Aorta (tissue), 5 donors: ENCODE data around the gene FOXRED2. TPM values are rescaled to one million over a fixed set of nuclear protein-coding genes. Genes with fewer than 3 reads are reported as not detected.
A peak's percentile ranks its signal among the peaks of the same experiment; 100 is the strongest.
"Not testable (repeated sequence)": the region's sequence is repeated elsewhere in the genome, so short reads cannot be mapped to it uniquely, and the experiment has no call there.

ENCODE experiments used
- ATAC-seq: fragments of 200-7000 bp; cut with Tn5 transposase; one replicate; pipeline ENCODE4 v1.9.1; 2022; ENCODE audit warnings: moderate library complexity; ENCODE audit not compliant: low FRiP score
- DNase-seq, 2 donors: peaks; one replicate each; pipeline ENCODE4 v3.0.0-alpha.2; 2020
- H3K27ac ChIP-seq, 2 donors: one replicate each; pipeline ENCODE4 v1.5.1; 2013; ENCODE audit warnings: low read length in 2 of 2, mild to moderate bottlenecking in 2 of 2, moderate library complexity in 2 of 2, control low read depth in 1 of 2, inconsistent platforms in 1 of 2, low read depth in 1 of 2
- H3K27me3 ChIP-seq, 2 donors: one replicate each; pipeline ENCODE4 v1.6.1; 2013; ENCODE audit warnings: control low read depth in 1 of 2, low read length in 1 of 2, mild to moderate bottlenecking in 1 of 2, moderate library complexity in 1 of 2; ENCODE audit not compliant: insufficient read depth in 2 of 2, control insufficient read depth in 1 of 2
- H3K36me3 ChIP-seq, 2 donors: one replicate each; pipeline ENCODE4 v1.6.1; 2013; ENCODE audit warnings: control low read depth in 1 of 2, low read length in 1 of 2, mild to moderate bottlenecking in 1 of 2; ENCODE audit not compliant: insufficient read depth in 2 of 2, control insufficient read depth in 1 of 2
- H3K4me1 ChIP-seq, 2 donors: one replicate each; pipeline ENCODE4 v1.6.1; 2013; ENCODE audit warnings: low read length in 2 of 2, control low read depth in 1 of 2, mild to moderate bottlenecking in 1 of 2, moderate library complexity in 1 of 2; ENCODE audit not compliant: insufficient read depth in 2 of 2, control insufficient read depth in 1 of 2
- H3K4me3 ChIP-seq, 2 donors: one replicate each; pipeline ENCODE4 v1.5.1; 2013; ENCODE audit warnings: low read length in 2 of 2, control low read depth in 1 of 2, mild to moderate bottlenecking in 1 of 2
- H3K9me3 ChIP-seq: one replicate; pipeline ENCODE4 v1.6.1; 2013; ENCODE audit warnings: mild to moderate bottlenecking, low read length; ENCODE audit not compliant: control insufficient read depth
- WGBS, 2 donors: extraction: QIAGEN DNeasy Blood & Tissue Kit; methylation state at CpG; one replicate each; pipeline ENCODE4 v1.1.7; 2013; 5-methylcytosine and 5-hydroxymethylcytosine counted together
- intact Hi-C, 2 donors: fragments of 100-400 bp; cut with DNase I; formaldehyde crosslinking; loops; one replicate each; pipeline versions ENCODE4 v1.14.2 to v1.15.0; 2022
- polyA plus RNA-seq, 2 donors: library from polyadenylated mRNA; stranded (reverse); fragments of 200-250 nt; gene quantifications; one replicate each; pipeline ENCODE4 v1.2.3, GENCODE V29; 2013
- total RNA-seq, 2 donors: library from RNA; stranded (reverse); fragmentation: NEBNext Ultra II Directional; extraction: Animal tissue kit (Norgen Biotek cat#: 25700); gene quantifications; one replicate each; pipeline ENCODE4 v1.2.1, GENCODE V29; 2021
- donor health status: healthy with polysubstance abuse.
- donor health status: Bipolar disorder and iron deficiency.
- donor health status: DM: no; HTN: no; CAD: no.
- donor health status: DM: no; HTN: no; CAD: no.
- donor health status: DM: yes; HTN: yes; CAD: no.

The FOXRED2 gene
- total and polyA plus RNA-seq, 4 donors: 1.6 to 11.1 (median 3.5) TPM

DNA sequence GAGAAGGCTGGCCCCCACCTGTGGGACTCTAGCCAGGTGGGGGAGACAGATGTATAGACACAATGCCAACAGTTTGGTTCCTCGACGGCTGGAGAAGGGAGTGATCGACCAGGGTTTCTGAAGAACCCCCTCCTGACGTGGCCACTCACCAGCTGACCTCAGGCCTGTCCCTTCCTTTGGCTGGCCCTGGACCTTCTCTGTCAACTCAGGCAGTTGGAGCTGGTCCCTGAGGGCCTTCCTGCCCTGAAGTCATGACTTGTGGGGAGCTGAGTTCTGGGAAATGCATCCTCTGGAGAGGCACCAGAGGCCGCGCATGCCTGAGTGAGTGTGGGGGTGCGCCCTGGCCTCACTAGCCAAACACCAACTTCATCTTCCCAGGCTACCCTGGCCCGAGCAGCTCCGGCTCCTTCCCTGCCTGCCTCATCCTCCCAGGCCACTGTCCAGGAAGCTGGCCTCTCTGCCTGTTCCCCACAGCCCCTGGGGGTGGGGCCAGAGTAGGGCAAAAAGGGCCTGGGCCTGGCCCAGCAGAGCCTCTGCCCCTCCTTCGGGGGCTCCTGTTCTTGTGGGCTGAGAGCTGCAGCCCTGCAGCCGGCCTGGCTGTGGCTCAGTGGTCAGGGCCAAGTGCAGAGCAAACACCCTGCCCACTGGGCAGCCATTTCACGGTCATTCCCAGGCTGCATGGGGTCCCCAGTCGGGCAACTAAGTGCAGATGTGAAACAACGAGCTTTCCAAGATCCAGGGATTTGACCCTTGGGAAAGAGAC is 49.0 kb downstream of the FOXRED2 start:
- no peaks in the 10 kb centered on the region for H3K9me3 ChIP-seq
- no peaks in the 10 kb centered on the region for H3K36me3 ChIP-seq
- 7 to 14% methylated on average over 13 to 14 of the region's 14 CpGs for WGBS, 2 donors
- peak overlapping the region; percentile 19 to 25 for H3K27ac ChIP-seq
- H3K27me3 ChIP-seq: no peaks in the 10 kb centered on the region
- H3K4me1 ChIP-seq: no peaks in the 10 kb centered on the region
- DNase-seq: peak; percentile 81 to 88
- intact Hi-C loops: no loop called here
- ATAC-seq: peak; percentile 42
- H3K4me3 ChIP-seq: no peak overlapping the region

DNA sequence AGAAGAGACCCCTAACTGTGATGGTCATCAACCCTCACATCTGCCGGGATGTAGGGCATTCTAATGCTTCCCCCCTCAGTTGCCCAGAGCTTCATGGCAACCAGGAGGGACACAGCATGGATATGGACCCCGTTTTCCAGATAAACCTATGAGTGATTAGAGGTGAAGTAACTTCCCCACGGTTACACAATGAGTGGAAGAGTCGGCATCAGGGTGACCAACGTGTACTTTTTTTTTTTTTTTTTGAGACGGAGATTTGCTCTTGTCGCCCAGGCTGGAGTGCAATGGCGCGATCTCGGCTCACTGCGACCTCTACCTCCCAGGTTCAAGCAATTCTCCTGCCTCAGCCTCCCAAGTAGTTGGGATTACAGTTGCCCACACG is 50.4 kb downstream of the FOXRED2 start:
- DNase-seq: no peak
- Histone ChIP-seq H3K9me3 (no peaks in the 10 kb centered on the region), H3K27ac (peak overlapping the region in 1 of 2 donors; percentile 96), H3K4me3 (no peak overlapping the region), H3K27me3 (no peaks in the 10 kb centered on the region), H3K4me1 (no peaks in the 10 kb centered on the region), H3K36me3 (no peaks in the 10 kb centered on the region)
- intact Hi-C loops: no loop called here
- no peak for ATAC-seq
- WGBS, 2 donors: 88% methylated on average over 10 to 12 of the region's 12 CpGs

DNA sequence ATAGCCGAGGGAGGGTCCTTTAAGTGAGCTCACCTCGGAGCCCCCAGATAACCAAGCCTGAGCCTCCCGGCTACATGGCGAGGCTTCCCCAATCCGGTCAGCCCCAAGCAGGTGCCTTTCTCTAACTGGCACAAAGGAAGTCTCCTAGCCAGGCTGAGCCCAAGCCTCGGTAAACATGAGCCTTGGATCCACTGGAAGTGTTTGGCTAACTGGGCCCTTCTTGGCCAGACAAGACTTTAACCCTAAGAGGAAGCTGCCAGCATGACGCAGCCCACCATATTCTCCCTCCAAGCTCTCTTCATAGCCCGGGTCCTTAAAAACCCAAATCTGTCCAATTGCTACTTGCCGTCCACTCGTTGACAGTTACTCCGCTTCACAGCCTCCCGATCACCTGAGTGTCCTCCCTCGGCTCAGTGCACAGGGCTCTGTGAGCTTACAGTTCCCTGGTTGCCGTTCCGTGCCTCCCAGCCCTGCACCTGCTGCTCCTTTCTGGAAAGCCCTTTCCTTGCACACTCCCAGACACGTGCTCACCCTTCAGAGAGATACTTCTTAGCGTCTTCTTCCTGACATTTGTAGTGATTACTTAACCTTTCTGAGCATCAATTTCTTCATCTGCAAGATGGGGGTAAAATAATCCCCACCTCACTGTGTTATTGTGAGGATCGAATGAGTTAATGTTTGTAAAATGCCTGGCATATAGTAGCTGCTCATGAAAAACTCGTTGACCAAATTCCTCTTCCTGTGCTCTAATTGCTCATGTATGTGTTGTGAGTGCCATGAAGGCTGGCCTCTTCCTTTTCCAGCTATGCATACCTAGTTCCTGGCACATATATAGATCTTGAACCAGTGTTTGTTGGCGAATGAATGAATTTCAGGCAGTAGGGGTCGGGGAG is 51.0 kb downstream of the FOXRED2 start:
- no peak for DNase-seq

DNA sequence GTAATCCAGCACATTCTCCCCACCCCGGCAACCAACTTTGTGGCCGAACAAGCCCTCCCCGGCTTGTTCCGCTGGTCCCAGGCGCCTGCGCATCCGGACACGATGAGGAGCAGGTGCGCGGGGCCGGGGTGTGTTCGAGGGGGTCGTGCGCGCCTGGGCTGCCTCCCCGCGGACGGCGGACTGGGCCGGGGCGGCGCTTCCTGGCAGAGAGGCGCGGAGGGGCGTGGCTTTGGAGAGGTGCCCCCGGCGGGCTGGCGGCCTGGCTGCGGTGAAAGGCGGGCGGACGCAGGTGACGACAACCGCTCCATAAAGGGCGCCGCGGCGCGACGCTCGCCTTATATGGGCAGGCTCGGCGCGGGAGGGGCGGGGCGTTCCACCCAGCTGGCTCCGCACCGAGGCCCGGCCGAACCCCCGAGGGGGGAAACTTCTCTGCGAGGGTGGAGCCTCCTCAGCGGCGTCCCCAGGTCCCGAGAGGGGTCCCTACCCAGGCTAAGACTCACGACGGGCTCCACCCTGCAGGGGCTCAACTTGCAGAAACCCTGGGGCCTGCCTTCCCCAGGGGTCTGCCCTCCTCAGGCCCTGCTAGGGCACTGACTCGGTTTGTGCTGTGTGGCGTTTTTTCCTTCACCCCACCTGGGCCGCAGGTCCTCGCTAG is 51.8 kb downstream of the FOXRED2 start:
- Histone ChIP-seq H3K27me3 (no peaks in the 10 kb centered on the region), H3K4me1 (no peaks in the 10 kb centered on the region), H3K4me3 (peak overlapping the region; percentile 12 to 35), H3K9me3 (no peaks in the 10 kb centered on the region), H3K36me3 (no peaks in the 10 kb centered on the region), H3K27ac (peak overlapping the region; percentile 78 to 96)
- ATAC-seq (peak; percentile 92), DNase-seq (peak; percentile 96 to 98)
- intact Hi-C loops: loop anchor here in 1 of 2 donors (2.0 kb wide), 1 partner anchor 68 kb away; the partner anchor contains the start of gene MYH9
- WGBS, 2 donors: 0 to 1% methylated on average over 59 to 61 of the region's 61 CpGs

More for the DNA sequence above, 51.0 kb downstream of the FOXRED2 start:
- no peaks in the 10 kb centered on the region for H3K9me3 ChIP-seq
- peak; percentile 10 for ATAC-seq
- peak overlapping the region; percentile 64 to 96 for H3K27ac ChIP-seq
- intact Hi-C loops: loop anchor here in 1 of 2 donors (2.0 kb wide), 1 partner anchor 69 kb away; the partner anchor contains the start of gene MYH9
- no peaks in the 10 kb centered on the region for H3K27me3 ChIP-seq
- WGBS, 2 donors: 30 to 31% methylated on average over 21 of the region's 21 CpGs
- H3K4me3 ChIP-seq: no peak overlapping the region
- no peaks in the 10 kb centered on the region for H3K36me3 ChIP-seq
- no peaks in the 10 kb centered on the region for H3K4me1 ChIP-seq

DNA sequence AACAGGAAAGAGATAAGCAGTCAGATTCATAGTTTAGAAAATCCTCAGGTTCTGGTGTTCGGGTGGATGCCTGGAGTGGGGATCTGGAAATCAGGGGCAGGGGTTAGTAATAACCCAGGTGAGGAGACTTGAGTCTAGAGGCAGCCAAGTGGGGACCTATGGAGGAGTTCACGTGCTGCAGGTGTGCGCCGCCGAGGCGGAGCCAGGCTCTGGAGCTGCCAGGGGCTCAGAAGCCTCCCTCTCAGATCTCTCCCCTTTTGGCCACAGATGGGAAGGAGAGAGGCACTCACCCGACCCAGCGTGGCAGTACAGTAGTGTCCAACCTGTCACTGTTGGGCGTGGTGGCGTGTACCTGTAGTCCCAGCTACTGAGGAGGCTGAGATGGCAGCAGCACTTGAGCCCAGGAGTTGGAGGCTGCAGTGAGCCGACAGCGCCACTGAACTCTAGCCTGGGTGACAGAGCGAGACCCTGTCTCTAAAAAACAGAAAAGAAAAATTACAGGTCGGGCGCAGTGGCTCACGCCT is 52.9 kb downstream of the FOXRED2 start:
- WGBS, 2 donors: 94 to 95% methylated on average over 16 of the region's 16 CpGs
- H3K9me3 ChIP-seq: no peaks in the 10 kb centered on the region
- DNase-seq: no peak
- ATAC-seq: no peak
- H3K27me3 ChIP-seq: no peaks in the 10 kb centered on the region
- peak overlapping the region in 1 of 2 donors; percentile 81 for H3K27ac ChIP-seq
- H3K4me3 ChIP-seq: no peak overlapping the region
- H3K4me1 ChIP-seq: no peaks in the 10 kb centered on the region
- no peaks in the 10 kb centered on the region for H3K36me3 ChIP-seq
- intact Hi-C loops: loop anchor here in 1 of 2 donors (2.0 kb wide), 1 partner anchor 67 kb away; the partner anchor contains the start of gene MYH9

DNA sequence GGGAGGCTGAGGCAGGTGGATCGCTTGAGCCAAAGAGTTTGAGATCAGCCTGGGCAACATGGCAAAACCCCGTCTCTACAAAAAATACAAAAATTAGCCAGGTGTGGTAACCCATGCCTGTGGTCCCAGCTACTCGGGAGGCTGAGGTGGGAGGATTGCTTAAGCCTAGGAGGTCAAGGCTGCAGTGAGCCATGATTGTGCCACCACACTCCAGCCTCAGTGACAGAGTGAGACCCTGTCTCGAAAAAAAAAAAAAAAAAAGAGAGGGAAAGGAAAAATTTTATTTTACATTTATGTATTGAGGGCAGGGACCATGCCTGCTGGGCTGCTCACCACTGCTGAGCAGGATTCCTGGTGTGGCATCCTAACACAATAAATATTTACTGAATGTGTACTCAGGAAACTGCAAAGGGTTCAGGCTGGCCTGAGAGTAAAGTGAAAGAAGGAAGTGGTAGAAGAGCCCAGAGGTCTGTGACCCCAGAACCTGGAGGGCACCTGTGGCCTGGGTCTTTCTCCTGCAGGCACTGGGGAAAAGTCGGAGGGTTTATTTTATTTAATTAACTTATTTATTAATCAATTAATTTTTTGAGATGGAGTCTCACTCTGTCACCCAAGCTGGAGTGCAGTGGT is 53.7 kb downstream of the FOXRED2 start:
- H3K9me3 ChIP-seq, H3K27ac ChIP-seq, H3K27me3 ChIP-seq, ATAC-seq, intact Hi-C loops, H3K4me3 ChIP-seq, H3K4me1 ChIP-seq, H3K36me3 ChIP-seq, DNase-seq: not testable (repeated sequence)
- WGBS, 2 donors: 79 to 85% methylated on average over 4 to 5 of the region's 5 CpGs

DNA sequence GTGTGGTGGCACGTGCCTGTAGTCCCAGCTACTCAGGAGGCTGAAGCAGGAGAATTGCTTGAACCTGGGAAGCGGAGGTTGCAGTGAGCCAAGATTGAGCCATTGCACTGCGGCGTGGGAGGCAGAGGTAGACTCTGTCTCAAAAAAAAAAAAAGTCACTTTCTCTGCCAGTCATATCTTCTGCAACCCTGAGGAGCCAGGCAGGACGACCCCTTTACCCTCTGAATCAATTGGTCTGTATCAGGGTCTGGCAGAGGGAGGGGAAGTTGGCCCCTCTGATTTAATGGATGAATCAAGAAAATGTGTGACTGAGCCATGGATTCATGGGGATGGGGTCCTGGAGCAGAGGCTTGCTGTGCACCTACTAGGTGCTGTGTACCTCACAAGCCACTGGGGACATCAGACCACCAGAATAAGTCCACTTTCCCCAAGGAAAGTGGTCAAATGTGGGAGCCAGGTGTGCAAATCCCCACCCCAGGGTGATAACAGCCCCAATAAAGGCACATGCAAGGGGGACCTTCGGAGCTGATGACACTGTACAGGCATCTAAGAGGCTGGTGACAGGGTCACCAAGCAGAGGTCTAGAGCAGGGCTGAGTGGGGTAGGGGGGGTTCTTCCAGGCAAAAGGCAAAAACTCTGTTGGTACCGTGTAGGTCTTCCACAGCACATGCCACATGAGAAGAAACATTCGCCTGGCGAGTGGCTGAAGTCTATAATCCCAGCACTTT is 54.4 kb downstream of the FOXRED2 start:
- Histone ChIP-seq H3K9me3 (no peaks in the 10 kb centered on the region), H3K4me3 (no peak overlapping the region), H3K36me3 (no peaks in the 10 kb centered on the region), H3K4me1 (no peaks in the 10 kb centered on the region), H3K27me3 (no peaks in the 10 kb centered on the region), H3K27ac (peak overlapping the region in 1 of 2 donors; percentile 61)
- no peak for ATAC-seq
- no peak for DNase-seq
- intact Hi-C loops: no loop called here
- 72 to 75% methylated on average over 9 of the region's 9 CpGs for WGBS, 2 donors
